Neural cell (in vitro differentiated cells): ENCODE measurements around the gene SSTR5.

Source experiments
- CTCF ChIP-seq: fragments of 450-650 bp; IDR thresholded peaks from 2 replicates; pipeline ENCODE4 v1.5.1; 2014; ENCODE audit warnings: antibody characterized with exemption, mild to moderate bottlenecking, moderate library complexity; ENCODE audit not compliant: poor library complexity, severe bottlenecking
- EP300 ChIP-seq: fragments of 450-650 bp; conservative IDR thresholded peaks from 2 replicates; pipeline ENCODE4 v1.6.1; 2014; ENCODE audit warnings: antibody characterized with exemption, mild to moderate bottlenecking, moderate library complexity; ENCODE audit not compliant: poor library complexity, severe bottlenecking
- EZH2 ChIP-seq: fragments of 200-600, 300-800 bp; shearing (Covaris generic), sonication (generic); IDR thresholded peaks from 2 replicates; pipeline ENCODE4 v1.6.1; 2014; ENCODE audit warnings: antibody characterized with exemption, low read length, borderline replicate concordance, mild to moderate bottlenecking; ENCODE audit not compliant: insufficient read depth, poor library complexity, severe bottlenecking

- TF ChIP-seq CTCF (no peak), EZH2 (no peak), EP300 (no peak)
Measured at GRCh38 chr16:1078579-1079021, 6.1 kb downstream of the SSTR5 start.
